A549 (cell line): ENCODE measurements around the gene PLD1. TPM values are rescaled to one million over a fixed set of nuclear protein-coding genes. Genes with fewer than 3 reads are reported as not detected.

ENCODE experiments used
- ATAC-seq, 2 experiments: fragments of 200-7000 bp in 1 of 2; fragments of >200 bp in 1 of 2; cut with Nextera tagmentation in 1 of 2; cut with Tn5 transposase in 1 of 2; 3 replicates each; pipeline versions ENCODE4 v1.8.0 to v1.9.1; 2018 to 2020; ENCODE audit warnings: mild to moderate bottlenecking in 1 of 2, moderate library complexity in 1 of 2
- CTCF ChIA-PET: fragments of 300-600 bp; sonication (Branson Sonifier 250); formaldehyde crosslinking; extraction: SDS; loops from one replicate; lab custom pipeline; 2021; ENCODE audit warnings: antibody characterized with exemption, inconsistent platforms; lab: Yijun Ruan, JAX
- POLR2A ChIA-PET: fragments of 350-600 bp; formaldehyde crosslinking; extraction: SDS; loops from one replicate; lab custom pipeline; 2021; ENCODE audit warnings: antibody characterized with exemption, inconsistent platforms; lab: Yijun Ruan, JAX
- DNase-seq, 2 experiments: peaks; one replicate each; pipeline versions ENCODE4 v3.0.0 to v3.0.0-alpha.2; 2011 to 2016; ENCODE audit warnings: low read depth in 1 of 2, low spot score in 1 of 2
- FAIRE-seq: peaks from 2 replicates; lab custom pipeline; 2011; peaks lifted over from hg19 to GRCh38; lab: Jason Lieb, UNC
- H3K27ac ChIP-seq, 2 experiments: fragments of >200 bp; sonication (Bioruptor Twin); formaldehyde crosslinking; 3 replicates each; pipeline ENCODE4 v1.5.1; 2016 to 2017
- H3K4me1 ChIP-seq: fragments of >200 bp; sonication (Bioruptor Twin); formaldehyde crosslinking; 3 replicates; pipeline ENCODE4 v1.6.1; 2016
- H3K4me2 ChIP-seq: fragments of >200 bp; sonication (Bioruptor Twin); formaldehyde crosslinking; 3 replicates; pipeline ENCODE4 v1.6.1; 2016
- H3K4me3 ChIP-seq: fragments of >200 bp; sonication (Bioruptor Twin); formaldehyde crosslinking; 3 replicates; pipeline ENCODE4 v1.5.1; 2016
- H3K9me3 ChIP-seq: fragments of >200 bp; sonication (Bioruptor Twin); formaldehyde crosslinking; 3 replicates; pipeline ENCODE4 v1.6.1; 2016
- BHLHE40 ChIP-seq: IDR thresholded peaks from 2 replicates; pipeline ENCODE4 v1.6.1; 2012; ENCODE audit warnings: low read depth, low read length, inconsistent platforms
- CEBPB ChIP-seq, 2 experiments: fragments of >200 bp in 1 of 2; sonication (Bioruptor Twin) in 1 of 2; formaldehyde crosslinking in 1 of 2; IDR thresholded peaks; 2 replicates each; pipeline ENCODE4 v1.6.1; 2012 to 2016
- EHMT2 ChIP-seq: fragments of 200-600 bp; sonication (generic); IDR thresholded peaks from 2 replicates; pipeline ENCODE4 v1.6.1; 2016; ENCODE audit warnings: antibody characterized with exemption, low read depth, mild to moderate bottlenecking, moderate library complexity
- EP300 ChIP-seq, 2 experiments: fragments of >200 bp; sonication (Bioruptor Twin); formaldehyde crosslinking; IDR thresholded peaks; 2 replicates in 1 of 2; 3 replicates in 1 of 2; pipeline ENCODE4 v1.6.1; 2016 to 2017
- FOXS1 ChIP-seq: fragments of 250-450 bp; sonication (Bioruptor Pico); IDR thresholded peaks from 2 replicates; pipeline ENCODE4 v1.5.0; 2020; ENCODE audit warnings: mild to moderate bottlenecking, moderate library complexity
- HEYL ChIP-seq: fragments of 250-450 bp; sonication (Bioruptor Pico); IDR thresholded peaks from 2 replicates; pipeline ENCODE4 v1.8.0; 2021; ENCODE audit warnings: mild to moderate bottlenecking, moderate library complexity
- HOXB13 ChIP-seq: fragments of 250-450 bp; sonication (Bioruptor Pico); IDR thresholded peaks from 2 replicates; pipeline ENCODE4 v1.5.0; 2020; ENCODE audit warnings: low read depth, mild to moderate bottlenecking, moderate library complexity
- JUN ChIP-seq, 2 experiments: fragments of >200 bp; sonication (Bioruptor Twin); formaldehyde crosslinking; IDR thresholded peaks; 2 replicates in 1 of 2; 3 replicates in 1 of 2; pipeline ENCODE4 v1.6.1; 2016 to 2017
- KDM5A ChIP-seq: fragments of 200-600 bp; sonication (generic); IDR thresholded peaks from 2 replicates; pipeline ENCODE4 v1.6.1; 2016; ENCODE audit warnings: antibody characterized with exemption, mild to moderate bottlenecking
- MAZ ChIP-seq: fragments of 150-350 bp; IDR thresholded peaks from 2 replicates; pipeline ENCODE4 v1.6.1; 2014; ENCODE audit warnings: antibody characterized with exemption, low read depth, low read length, borderline replicate concordance
- NR3C1 ChIP-seq: fragments of >200 bp; sonication (Bioruptor Twin); formaldehyde crosslinking; IDR thresholded peaks from 3 replicates; pipeline ENCODE4 v1.6.1; 2017
- POLR2A ChIP-seq: IDR thresholded peaks from 2 replicates; pipeline ENCODE4 v1.6.1; 2012; ENCODE audit warnings: mild to moderate bottlenecking, low read length
- POLR2AphosphoS2 ChIP-seq: conservative IDR thresholded peaks from 2 replicates; pipeline ENCODE4 v1.6.1; 2012; ENCODE audit warnings: low read length, improper control_type of control experiment, inconsistent platforms
- RAD21 ChIP-seq, 2 experiments: fragments of >200 bp in 1 of 2; sonication (Bioruptor Twin) in 1 of 2; formaldehyde crosslinking in 1 of 2; IDR thresholded peaks in 1 of 2; conservative IDR thresholded peaks in 1 of 2; 2 replicates in 1 of 2; 3 replicates in 1 of 2; pipeline ENCODE4 v1.6.1; 2012 to 2018; ENCODE audit warnings: inconsistent platforms in 1 of 2
- RCOR1 ChIP-seq: fragments of 150-350 bp; IDR thresholded peaks from 2 replicates; pipeline ENCODE4 v1.6.1; 2014; ENCODE audit warnings: antibody characterized with exemption, low read length, low read depth
- RNF2 ChIP-seq: fragments of 200-600 bp; sonication (generic); IDR thresholded peaks from 2 replicates; pipeline ENCODE4 v1.6.1; 2016; ENCODE audit warnings: low read depth, mild to moderate bottlenecking, antibody characterized with exemption, moderate library complexity, borderline replicate concordance
- ZFP36 ChIP-seq: fragments of 450-650 bp; IDR thresholded peaks from 2 replicates; pipeline ENCODE4 v1.6.1; 2014; ENCODE audit warnings: borderline replicate concordance; ENCODE audit not compliant: partially characterized antibody
- ZNF302 ChIP-seq: fragments of 250-450 bp; sonication (Bioruptor Pico); IDR thresholded peaks from 2 replicates; pipeline ENCODE4 v1.9.0; 2021; ENCODE audit warnings: inconsistent platforms, mild to moderate bottlenecking, moderate library complexity
- ZSCAN20 ChIP-seq: fragments of 250-450 bp; sonication (Bioruptor Pico); IDR thresholded peaks from 2 replicates; pipeline ENCODE4 v1.8.0; 2022; ENCODE audit warnings: mild to moderate bottlenecking, moderate library complexity
- WGBS: methylation state at CpG from one replicate; pipeline ENCODE4 v1.1.6; 2017; ENCODE audit errors: missing lambda C conversion rate; 5-methylcytosine and 5-hydroxymethylcytosine counted together
- polyA plus RNA-seq, 4 experiments: library from polyadenylated mRNA; depleted of rRNA in 3 of 4; stranded (reverse); fragments of >200 nt; fragmentation: RNase III in 1 of 4; extraction: RNeasy Plus Mini Kit Qiagen cat#74134 plus additional on column Dnase treatment in 1 of 4; gene quantifications; 2 replicates in 3 of 4; 3 replicates in 1 of 4; pipeline ENCODE4 v1.2.3, GENCODE V29; 2011 to 2017
- TF ChIP-seq, protein P1 (sequence below): fragments of 250-450 bp; sonication (Bioruptor Pico); IDR thresholded peaks from 2 replicates; pipeline ENCODE4 v1.5.0; 2021; ENCODE audit warnings: mild to moderate bottlenecking, moderate library complexity, borderline replicate concordance
- TF ChIP-seq, protein P2 (sequence below): fragments of >200 bp; sonication (Bioruptor Twin); formaldehyde crosslinking; IDR thresholded peaks from 2 replicates; pipeline ENCODE4 v1.6.1; 2016
- TF ChIP-seq, protein P3 (sequence below): fragments of 250-450 bp; sonication (Bioruptor Pico); IDR thresholded peaks from 2 replicates; pipeline ENCODE4 v1.5.0; 2020; ENCODE audit warnings: low read depth, mild to moderate bottlenecking, moderate library complexity

The PLD1 gene
- polyA plus RNA-seq, 2 of the 4 experiments (the other 2 are of a cell fraction): 6.6 to 27.2 TPM

DNA sequence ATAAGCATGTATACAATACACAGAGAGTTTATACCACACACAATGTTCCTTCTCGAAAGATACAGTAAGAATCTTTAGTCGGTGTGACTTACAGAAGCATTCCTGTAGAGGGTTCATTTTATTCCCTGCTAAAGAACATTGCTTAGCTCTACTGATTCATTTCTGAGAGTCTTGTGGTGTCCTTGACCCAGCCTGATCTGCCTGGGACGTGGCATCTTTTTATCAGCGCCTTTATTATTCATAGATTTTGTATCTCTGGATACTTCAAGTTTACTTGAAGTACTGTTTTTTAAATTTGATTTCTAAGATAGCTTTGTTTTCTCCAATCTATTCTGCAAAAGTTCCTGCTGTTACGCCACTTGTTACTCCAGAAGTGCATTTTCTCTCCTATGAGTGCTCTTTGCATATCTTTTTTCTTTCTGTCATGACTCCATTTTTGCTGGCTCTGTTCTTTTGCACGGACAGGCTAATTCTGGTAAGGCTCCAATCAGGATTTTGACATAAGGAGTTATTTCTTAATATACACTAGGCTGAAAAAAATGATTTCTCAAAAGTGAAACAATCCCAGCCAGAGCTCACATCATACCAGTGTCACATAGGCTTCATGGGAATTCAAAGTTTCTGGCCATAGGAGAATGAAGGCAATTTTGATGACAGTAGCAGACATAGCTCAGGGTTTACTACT, 235.6 kb downstream of the PLD1 start:
- FAIRE-seq (no peak), ATAC-seq (no peak), DNase-seq (no peak)
- TF ChIP-seq HEYL (CRISPR knock-in tag) (no peak), EP300 (IDR thresholded peaks at IDR 0.05) (no peak), RCOR1 (no peak), CEBPB (IDR thresholded peaks at IDR 0.05) (no peak), RNF2 (no peak), ZSCAN20 (CRISPR knock-in tag) (no peak), HOXB13 (CRISPR knock-in tag) (no peak)
- TF ChIP-seq, protein P1, sequence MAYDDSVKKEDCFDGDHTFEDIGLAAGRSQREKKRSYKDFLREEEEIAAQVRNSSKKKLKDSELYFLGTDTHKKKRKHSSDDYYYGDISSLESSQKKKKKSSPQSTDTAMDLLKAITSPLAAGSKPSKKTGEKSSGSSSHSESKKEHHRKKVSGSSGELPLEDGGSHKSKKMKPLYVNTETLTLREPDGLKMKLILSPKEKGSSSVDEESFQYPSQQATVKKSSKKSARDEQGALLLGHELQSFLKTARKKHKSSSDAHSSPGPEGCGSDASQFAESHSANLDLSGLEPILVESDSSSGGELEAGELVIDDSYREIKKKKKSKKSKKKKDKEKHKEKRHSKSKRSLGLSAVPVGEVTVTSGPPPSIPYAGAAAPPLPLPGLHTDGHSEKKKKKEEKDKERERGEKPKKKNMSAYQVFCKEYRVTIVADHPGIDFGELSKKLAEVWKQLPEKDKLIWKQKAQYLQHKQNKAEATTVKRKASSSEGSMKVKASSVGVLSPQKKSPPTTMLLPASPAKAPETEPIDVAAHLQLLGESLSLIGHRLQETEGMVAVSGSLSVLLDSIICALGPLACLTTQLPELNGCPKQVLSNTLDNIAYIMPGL (CRISPR knock-in tag): no peak
- TF ChIP-seq, protein P2, sequence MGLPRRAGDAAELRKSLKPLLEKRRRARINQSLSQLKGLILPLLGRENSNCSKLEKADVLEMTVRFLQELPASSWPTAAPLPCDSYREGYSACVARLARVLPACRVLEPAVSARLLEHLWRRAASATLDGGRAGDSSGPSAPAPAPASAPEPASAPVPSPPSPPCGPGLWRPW: no peak
- ChIA-PET POLR2A (no interaction called here), CTCF (interaction anchor here (1.5 to 1.7 kb wide), 2 partner anchors 18 to 412 kb away, joined by 4 read pairs; no protein-coding TSS in a partner anchor)
- H3K9me3 ChIP-seq: no peaks in the 10 kb centered on the region
- no peaks in the 10 kb centered on the region for H3K4me1 ChIP-seq
- no peak overlapping the region for H3K4me2 ChIP-seq
- WGBS: 69% methylated on average over 6 of the region's 6 CpGs
- no peak overlapping the region for H3K27ac ChIP-seq
- H3K4me3 ChIP-seq: no peak overlapping the region

DNA sequence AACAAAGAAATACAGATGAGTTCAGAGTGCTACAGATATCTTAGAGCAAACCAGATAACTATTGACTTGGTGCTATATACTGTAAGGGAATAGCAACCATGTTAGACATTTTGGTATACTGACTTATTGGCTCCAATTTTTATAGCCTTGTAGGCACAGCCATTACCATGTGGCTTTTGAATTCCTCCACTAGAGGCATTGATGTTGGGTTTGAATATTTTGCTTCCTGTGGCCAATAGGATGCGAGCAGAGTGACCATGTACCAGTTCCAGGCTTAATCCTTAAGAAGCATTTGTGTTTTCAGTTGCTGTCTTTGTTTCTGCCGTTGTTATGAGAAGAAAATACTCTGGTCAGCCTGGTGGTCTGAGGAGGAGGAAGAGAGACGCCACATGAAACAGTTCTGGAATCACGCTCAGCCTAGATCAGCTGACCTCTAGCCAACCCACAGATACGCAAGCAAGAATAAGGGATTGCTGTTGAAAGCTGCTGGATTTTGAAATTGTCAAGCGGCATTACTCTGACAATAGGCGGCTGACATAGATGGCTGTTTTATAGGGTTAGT, 240.6 kb downstream of the PLD1 start:
- Histone ChIP-seq H3K27ac (no peak overlapping the region), H3K9me3 (no peaks in the 10 kb centered on the region), H3K4me1 (peaks cover 18% of the 10 kb centered on the region), H3K4me3 (no peak overlapping the region), H3K4me2 (no peak overlapping the region)
- POLR2A ChIA-PET: no interaction called here
- ATAC-seq: peak; percentile 54 to 71; a peak in 4 of 6 replicates
- TF ChIP-seq JUN (IDR thresholded peaks at IDR 0.05) (no peak), EHMT2 (no peak), POLR2AphosphoS2 (no peak), MAZ (no peak), FOXS1 (CRISPR knock-in tag) (no peak), BHLHE40 (no peak)
- TF ChIP-seq, protein P3, sequence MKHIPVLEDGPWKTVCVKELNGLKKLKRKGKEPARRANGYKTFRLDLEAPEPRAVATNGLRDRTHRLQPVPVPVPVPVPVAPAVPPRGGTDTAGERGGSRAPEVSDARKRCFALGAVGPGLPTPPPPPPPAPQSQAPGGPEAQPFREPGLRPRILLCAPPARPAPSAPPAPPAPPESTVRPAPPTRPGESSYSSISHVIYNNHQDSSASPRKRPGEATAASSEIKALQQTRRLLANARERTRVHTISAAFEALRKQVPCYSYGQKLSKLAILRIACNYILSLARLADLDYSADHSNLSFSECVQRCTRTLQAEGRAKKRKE: no peak
- FAIRE-seq: no peak
- peak; percentile 6 to 8 for DNase-seq
- CTCF ChIA-PET: interaction anchor here (0.9 kb wide), 1 partner anchor 608 kb away, joined by 4 read pairs; no protein-coding TSS in a partner anchor
- 73% methylated on average over 7 of the region's 7 CpGs for WGBS

DNA sequence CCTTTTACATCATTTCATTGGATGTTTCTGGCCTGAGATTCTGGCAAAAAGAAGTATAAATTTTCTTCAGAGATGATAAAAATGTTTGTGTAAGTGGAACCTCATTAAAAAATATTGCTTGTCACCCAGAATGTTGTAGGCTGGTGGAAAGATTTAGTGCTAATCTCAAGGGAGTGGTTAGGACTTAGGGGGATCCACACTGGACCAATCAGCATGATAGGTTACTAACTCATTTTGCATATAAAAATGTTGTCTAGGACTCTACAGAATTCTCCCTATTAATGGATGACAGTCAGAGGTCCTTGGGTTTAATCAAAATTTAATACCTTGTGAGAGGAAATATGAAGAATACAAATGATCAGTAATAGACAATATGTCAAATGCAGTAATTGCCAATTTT, 241.5 kb downstream of the PLD1 start:
- CTCF ChIA-PET: no interaction called here
- Histone ChIP-seq H3K4me2 (no peak overlapping the region), H3K27ac (no peak overlapping the region), H3K9me3 (no peaks in the 10 kb centered on the region), H3K4me3 (no peak overlapping the region), H3K4me1 (peaks cover 18% of the 10 kb centered on the region)
- ATAC-seq: no peak
- TF ChIP-seq RAD21 (conservative IDR thresholded peaks at IDR 0.05 in 1 of 2, IDR thresholded peaks at IDR 0.05 in 1 of 2): no peak
- no peak for TF ChIP-seq KDM5A
- TF ChIP-seq JUN (IDR thresholded peaks at IDR 0.05): no peak
- no peak for TF ChIP-seq NR3C1
- TF ChIP-seq RCOR1: no peak
- TF ChIP-seq POLR2A: no peak
- TF ChIP-seq ZFP36: no peak
- no peak for TF ChIP-seq ZNF302
- no peak for DNase-seq
- POLR2A ChIA-PET: no interaction called here
- no peak for FAIRE-seq
